Nephron (organoid): Measurements from ENCODE around the gene SLC28A1.

Source experiments
- H3K27ac Mint-ChIP-seq, 3 experiments: 2 replicates each; pipeline ENCODE4 v1.8.0; 2020; ENCODE audit warnings: mixed read lengths in 3 of 3, mild to moderate bottlenecking in 2 of 3, moderate library complexity in 1 of 3
- H3K27me3 Mint-ChIP-seq: 2 replicates; pipeline ENCODE4 v1.8.0; 2021; ENCODE audit warnings: low read depth, mild to moderate bottlenecking, moderate library complexity, mixed read lengths
- H3K36me3 Mint-ChIP-seq: 2 replicates; pipeline ENCODE4 v1.8.0; 2020; ENCODE audit warnings: low read depth, mixed read lengths
- H3K4me1 Mint-ChIP-seq: 2 replicates; pipeline ENCODE4 v1.8.0; 2020; ENCODE audit warnings: mixed read lengths
- H3K4me3 Mint-ChIP-seq, 3 experiments: 2 replicates each; pipeline ENCODE4 v1.8.0; 2020; ENCODE audit warnings: mild to moderate bottlenecking in 3 of 3, mixed read lengths in 3 of 3, moderate library complexity in 2 of 3
- H3K9me3 Mint-ChIP-seq: 2 replicates; pipeline ENCODE4 v1.8.0; 2020; ENCODE audit warnings: mixed read lengths
- CTCF ChIP-seq, 3 experiments: fragments of 200-600 bp; sonication (generic); IDR thresholded peaks; one replicate each; pipeline ENCODE4 v1.5.0; 2021; ENCODE audit warnings: antibody characterized with exemption in 3 of 3; ENCODE audit not compliant: unreplicated experiment in 3 of 3

The SLC28A1 gene

GRCh38 chr15:84863565-84864443, 20.7 kb upstream of the SLC28A1 start:
- no peaks in the 10 kb centered on the region for H3K9me3 Mint-ChIP-seq
- H3K4me1 Mint-ChIP-seq = peaks cover 20% of the 10 kb centered on the region
- H3K27me3 Mint-ChIP-seq = no peaks in the 10 kb centered on the region
- H3K36me3 Mint-ChIP-seq = peaks cover under 1% of the 10 kb centered on the region
- no peak overlapping the region for H3K4me3 Mint-ChIP-seq
- no peak for TF ChIP-seq CTCF (IDR thresholded peaks at IDR 0.05; ENCODE audit: unreplicated experiment in 3 of 3)
- H3K27ac Mint-ChIP-seq = peak overlapping the region in 1 of 3 experiments; percentile 31

GRCh38 chr15:84864444-84864795, 20.0 kb upstream of the SLC28A1 start:
- Mint-ChIP-seq H3K4me3 (no peak overlapping the region), H3K27me3 (no peaks in the 10 kb centered on the region), H3K27ac (peak overlapping the region in 1 of 3 experiments; percentile 31), H3K36me3 (peaks cover 4% of the 10 kb centered on the region), H3K9me3 (no peaks in the 10 kb centered on the region), H3K4me1 (peaks cover 20% of the 10 kb centered on the region)
- no peak for TF ChIP-seq CTCF (IDR thresholded peaks at IDR 0.05; ENCODE audit: unreplicated experiment in 3 of 3)

- Mint-ChIP-seq H3K4me1 (peaks cover 20% of the 10 kb centered on the region), H3K27me3 (no peaks in the 10 kb centered on the region), H3K27ac (peak overlapping the region in 1 of 3 experiments; percentile 46)
Observed at GRCh38 chr15:84865074-84865569, 19.3 kb upstream of the SLC28A1 start.

GRCh38 chr15:84868037-84868880, 16.2 kb upstream of the SLC28A1 start:
- no peaks in the 10 kb centered on the region for H3K27me3 Mint-ChIP-seq
- TF ChIP-seq CTCF (IDR thresholded peaks at IDR 0.05; ENCODE audit: unreplicated experiment in 3 of 3) = no peak
- H3K9me3 Mint-ChIP-seq = no peaks in the 10 kb centered on the region
- no peak overlapping the region for H3K4me3 Mint-ChIP-seq
- peaks cover 4% of the 10 kb centered on the region for H3K36me3 Mint-ChIP-seq
- H3K27ac Mint-ChIP-seq = no peak overlapping the region
- H3K4me1 Mint-ChIP-seq = peaks cover 14% of the 10 kb centered on the region

More at GRCh38 chr15:84865074-84865569, 19.3 kb upstream of the SLC28A1 start:
- H3K4me3 Mint-ChIP-seq = no peak overlapping the region
- peaks cover 4% of the 10 kb centered on the region for H3K36me3 Mint-ChIP-seq
- H3K9me3 Mint-ChIP-seq = no peaks in the 10 kb centered on the region
- no peak for TF ChIP-seq CTCF (IDR thresholded peaks at IDR 0.05; ENCODE audit: unreplicated experiment in 3 of 3)

GRCh38 chr15:84869510-84869909, 15.0 kb upstream of the SLC28A1 start:
- no peak for TF ChIP-seq CTCF (IDR thresholded peaks at IDR 0.05; ENCODE audit: unreplicated experiment in 3 of 3)
- Mint-ChIP-seq H3K27me3 (no peaks in the 10 kb centered on the region), H3K36me3 (peaks cover 4% of the 10 kb centered on the region), H3K4me3 (no peak overlapping the region), H3K4me1 (peaks cover 8% of the 10 kb centered on the region), H3K9me3 (no peaks in the 10 kb centered on the region), H3K27ac (no peak overlapping the region)
